H9 (cell line): Measurements from ENCODE around the gene LGALS4. TPM values are rescaled to one million over a fixed set of nuclear protein-coding genes. Genes with fewer than 3 reads are reported as not detected.

Source experiments
- DNase-seq: peaks from one replicate; pipeline ENCODE4 v3.0.0-alpha.2; 2017
- H2AFZ ChIP-seq: one replicate; pipeline ENCODE4 v1.6.1; 2013; ENCODE audit warnings: mild to moderate bottlenecking, low read length, control low read depth, moderate library complexity
- H2AK5ac ChIP-seq: 2 replicates; pipeline ENCODE4 v1.6.1; 2013; ENCODE audit warnings: low read length, control low read depth, mixed read lengths; ENCODE audit not compliant: insufficient read length
- H2BK120ac ChIP-seq: one replicate; pipeline ENCODE4 v1.6.1; 2013; ENCODE audit warnings: low read depth, mild to moderate bottlenecking, low read length, control low read depth, inconsistent platforms; ENCODE audit not compliant: poor library complexity, severe bottlenecking
- H2BK12ac ChIP-seq: 2 replicates; pipeline ENCODE4 v1.6.1; 2013; ENCODE audit warnings: low read length, control low read depth, mixed read lengths, low read depth; ENCODE audit not compliant: insufficient read length
- H2BK15ac ChIP-seq: 2 replicates; pipeline ENCODE4 v1.6.1; 2013; ENCODE audit warnings: low read depth, low read length, control low read depth
- H2BK20ac ChIP-seq: one replicate; pipeline ENCODE4 v1.6.1; 2013; ENCODE audit warnings: low read depth, mild to moderate bottlenecking, low read length, control low read depth, inconsistent platforms; ENCODE audit not compliant: poor library complexity, severe bottlenecking
- H2BK5ac ChIP-seq: 2 replicates; pipeline ENCODE4 v1.6.1; 2013; ENCODE audit warnings: low read length, control low read depth, mixed read lengths; ENCODE audit not compliant: insufficient read length
- H3K14ac ChIP-seq: 2 replicates; pipeline ENCODE4 v1.6.1; 2013; ENCODE audit warnings: low read length, control low read depth; ENCODE audit not compliant: insufficient read depth
- H3K18ac ChIP-seq: 2 replicates; pipeline ENCODE4 v1.6.1; 2013; ENCODE audit warnings: low read depth, mild to moderate bottlenecking, mixed read lengths, low read length, control low read depth; ENCODE audit not compliant: insufficient read length
- H3K23ac ChIP-seq: 2 replicates; pipeline ENCODE4 v1.6.1; 2013; ENCODE audit warnings: low read length, control low read depth, mixed read lengths, low read depth; ENCODE audit not compliant: insufficient read length
- H3K23me2 ChIP-seq: 2 replicates; pipeline ENCODE4 v1.6.1; 2013; ENCODE audit warnings: low read depth, mild to moderate bottlenecking, mixed read lengths, low read length, control low read depth; ENCODE audit not compliant: insufficient read length, poor library complexity, severe bottlenecking
- H3K27ac ChIP-seq: 2 replicates; pipeline ENCODE4 v1.5.1; 2013; ENCODE audit warnings: low read length, control low read depth, mixed read lengths, low read depth; ENCODE audit not compliant: insufficient read length
- H3K27me3 ChIP-seq: 2 replicates; pipeline ENCODE4 v1.6.1; 2013; ENCODE audit warnings: low read length, control low read depth, inconsistent platforms; ENCODE audit not compliant: insufficient read depth
- H3K4ac ChIP-seq: 2 replicates; pipeline ENCODE4 v1.6.1; 2013; ENCODE audit warnings: low read depth, mild to moderate bottlenecking, control low read depth, inconsistent platforms, low read length, moderate library complexity
- H3K4me1 ChIP-seq: 2 replicates; pipeline ENCODE4 v1.6.1; 2013; ENCODE audit warnings: low read length, control low read depth, inconsistent platforms; ENCODE audit not compliant: insufficient read depth
- H3K4me2 ChIP-seq: 2 replicates; pipeline ENCODE4 v1.6.1; 2013; ENCODE audit warnings: low read length, control low read depth, mixed read lengths; ENCODE audit not compliant: insufficient read length, insufficient read depth
- H3K56ac ChIP-seq: 2 replicates; pipeline ENCODE4 v1.6.1; 2013; ENCODE audit warnings: low read depth, mild to moderate bottlenecking, mixed read lengths, low read length, control low read depth; ENCODE audit not compliant: insufficient read length
- H3K79me1 ChIP-seq: 2 replicates; pipeline ENCODE4 v1.6.1; 2013; ENCODE audit warnings: low read depth, mild to moderate bottlenecking, moderate library complexity, low read length, control low read depth, inconsistent platforms; ENCODE audit not compliant: insufficient read depth, poor library complexity, severe bottlenecking
- H3K79me2 ChIP-seq: 2 replicates; pipeline ENCODE4 v1.6.1; 2013; ENCODE audit warnings: low read length, control low read depth, inconsistent platforms; ENCODE audit not compliant: insufficient read depth
- H3K9ac ChIP-seq: 2 replicates; pipeline ENCODE4 v1.6.1; 2013; ENCODE audit warnings: low read length, control low read depth, mixed read lengths; ENCODE audit not compliant: insufficient read length; ENCODE audit errors: extremely low read depth
- H3K9me3 ChIP-seq: one replicate; pipeline ENCODE4 v1.6.1; 2013; ENCODE audit warnings: low read depth, low read length, inconsistent platforms; ENCODE audit not compliant: control insufficient read depth
- H3T11ph ChIP-seq: one replicate; pipeline ENCODE4 v1.6.1; 2013; ENCODE audit warnings: mild to moderate bottlenecking, low read length, control low read depth, inconsistent platforms
- H4K20me1 ChIP-seq: one replicate; pipeline ENCODE4 v1.6.1; 2013; ENCODE audit not compliant: control insufficient read depth, insufficient read length, insufficient read depth
- H4K5ac ChIP-seq: 2 replicates; pipeline ENCODE4 v1.6.1; 2013; ENCODE audit warnings: low read depth, mild to moderate bottlenecking, mixed read lengths, low read length, control low read depth; ENCODE audit not compliant: insufficient read length
- H4K8ac ChIP-seq: replicated peaks from 2 replicates; pipeline ENCODE4 v1.6.1; 2013; ENCODE audit warnings: low read length, control low read depth, mixed read lengths, low read depth; ENCODE audit not compliant: insufficient read length
- H4K91ac ChIP-seq: 2 replicates; pipeline ENCODE4 v1.6.1; 2013; ENCODE audit warnings: low read depth, mild to moderate bottlenecking, moderate library complexity, mixed read lengths, low read length, control low read depth; ENCODE audit not compliant: insufficient read length
- H3K27ac Mint-ChIP-seq, 3 experiments: 2 replicates in 2 of 3; 3 replicates in 1 of 3; pipeline ENCODE4 v1.8.0; 2020 to 2021; ENCODE audit warnings: mixed read lengths in 3 of 3, mild to moderate bottlenecking in 1 of 3, moderate library complexity in 1 of 3
- H3K27me3 Mint-ChIP-seq: 2 replicates; pipeline ENCODE4 v1.8.0; 2021; ENCODE audit warnings: low read depth, mild to moderate bottlenecking, moderate library complexity, mixed read lengths
- H3K36me3 Mint-ChIP-seq, 3 experiments: 2 replicates in 2 of 3; 3 replicates in 1 of 3; pipeline ENCODE4 v1.8.0; 2020 to 2021; ENCODE audit warnings: low read depth in 3 of 3, mixed read lengths in 3 of 3; ENCODE audit not compliant: insufficient read depth in 1 of 3
- H3K4me1 Mint-ChIP-seq, 2 experiments: 2 replicates each; pipeline ENCODE4 v1.8.0; 2020; ENCODE audit warnings: mixed read lengths in 2 of 2
- H3K4me3 Mint-ChIP-seq, 2 experiments: 2 replicates in 1 of 2; 3 replicates in 1 of 2; pipeline ENCODE4 v1.8.0; 2020 to 2021; ENCODE audit warnings: mild to moderate bottlenecking in 2 of 2, mixed read lengths in 2 of 2, moderate library complexity in 1 of 2
- H3K9me3 Mint-ChIP-seq, 2 experiments: 2 replicates in 1 of 2; 3 replicates in 1 of 2; pipeline ENCODE4 v1.8.0; 2020; ENCODE audit warnings: mild to moderate bottlenecking in 2 of 2, mixed read lengths in 2 of 2, moderate library complexity in 1 of 2
- WGBS: extraction: QIAGEN DNeasy Blood & Tissue Kit; methylation state at CpG from one replicate; pipeline ENCODE4 v1.1.7; 2013; ENCODE audit warnings: missing lambda C conversion rate, low lambda C conversion rate, mixed read lengths; ENCODE audit not compliant: insufficient read length; ENCODE audit errors: extremely low coverage; 5-methylcytosine and 5-hydroxymethylcytosine counted together
- total RNA-seq: library from RNA; stranded (reverse); gene quantifications from 2 replicates; pipeline ENCODE4 v1.2.1, GENCODE V29; 2021
- TF ChIP-seq, protein P1 (sequence below): fragments of 200-600 bp; sonication (generic); conservative IDR thresholded peaks from 3 replicates; pipeline ENCODE4 v1.8.0; 2021; ENCODE audit warnings: antibody characterized with exemption, mild to moderate bottlenecking

The LGALS4 gene
- total RNA-seq, 1 experiment from 2014 or later, result 0.68 TPM

- Histone ChIP-seq H2BK5ac (no peak overlapping the region), H2BK20ac (no peak overlapping the region), H2AK5ac (no peak overlapping the region), H4K8ac (no peak overlapping the region), H2BK12ac (no peak overlapping the region), H2BK15ac (no peak overlapping the region), H3K9me3 (no peaks in the 10 kb centered on the region), H3K9ac (no peak overlapping the region), H3K14ac (no peak overlapping the region), H3K56ac (no peak overlapping the region), H3K4me2 (no peak overlapping the region), H3K27me3 (no peaks in the 10 kb centered on the region), H3K4ac (no peak overlapping the region), H4K91ac (no peak overlapping the region), H3K27ac (no peak overlapping the region), H3K4me1 (no peaks in the 10 kb centered on the region), H3K18ac (no peak overlapping the region), H3K23me2 (no peaks in the 10 kb centered on the region), H3K23ac (no peak overlapping the region), H3K79me1 (no peaks in the 10 kb centered on the region), H3T11ph (no peak overlapping the region), H4K5ac (no peak overlapping the region), H2BK120ac (no peak overlapping the region), H3K79me2 (no peaks in the 10 kb centered on the region), H2AFZ (no peak overlapping the region), H4K20me1 (no peaks in the 10 kb centered on the region)
- TF ChIP-seq, protein P1, sequence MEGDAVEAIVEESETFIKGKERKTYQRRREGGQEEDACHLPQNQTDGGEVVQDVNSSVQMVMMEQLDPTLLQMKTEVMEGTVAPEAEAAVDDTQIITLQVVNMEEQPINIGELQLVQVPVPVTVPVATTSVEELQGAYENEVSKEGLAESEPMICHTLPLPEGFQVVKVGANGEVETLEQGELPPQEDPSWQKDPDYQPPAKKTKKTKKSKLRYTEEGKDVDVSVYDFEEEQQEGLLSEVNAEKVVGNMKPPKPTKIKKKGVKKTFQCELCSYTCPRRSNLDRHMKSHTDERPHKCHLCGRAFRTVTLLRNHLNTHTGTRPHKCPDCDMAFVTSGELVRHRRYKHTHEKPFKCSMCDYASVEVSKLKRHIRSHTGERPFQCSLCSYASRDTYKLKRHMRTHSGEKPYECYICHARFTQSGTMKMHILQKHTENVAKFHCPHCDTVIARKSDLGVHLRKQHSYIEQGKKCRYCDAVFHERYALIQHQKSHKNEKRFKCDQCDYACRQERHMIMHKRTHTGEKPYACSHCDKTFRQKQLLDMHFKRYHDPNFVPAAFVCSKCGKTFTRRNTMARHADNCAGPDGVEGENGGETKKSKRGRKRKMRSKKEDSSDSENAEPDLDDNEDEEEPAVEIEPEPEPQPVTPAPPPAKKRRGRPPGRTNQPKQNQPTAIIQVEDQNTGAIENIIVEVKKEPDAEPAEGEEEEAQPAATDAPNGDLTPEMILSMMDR, result no peak
- peaks cover 4% of the 10 kb centered on the region in 2 experiments; a peak in 2 of 4 replicates for H3K4me1 Mint-ChIP-seq
- peaks cover 86 to 98% (median 91%) of the 10 kb centered on the region in 3 experiments for H3K36me3 Mint-ChIP-seq
- peak overlapping the region in 2 of 3 experiments; percentile 49 to 76; a peak in 3 of 7 replicates for H3K27ac Mint-ChIP-seq
- WGBS, result no CpG with 5 or more reads among the region's 28 CpGs
- DNase-seq, result no peak
- no peak overlapping the region for H3K4me3 Mint-ChIP-seq
- no peaks in the 10 kb centered on the region; a peak in 1 of 5 replicates for H3K9me3 Mint-ChIP-seq
- no peaks in the 10 kb centered on the region for H3K27me3 Mint-ChIP-seq
These were observed 27.3 kb upstream of the LGALS4 start for GRCh38 chr19:38839816-38840582.
